HG03457 (cell line): Measurements from ENCODE around the gene PIGU.
"Not testable (repeated sequence)": the region's sequence is repeated elsewhere in the genome, so short reads cannot be mapped to it uniquely, and the experiment has no call there.

Experiments used
- ATAC-seq: cut with Tn5 transposase; IDR thresholded peaks from one replicate; pipeline ENCODE4 v1.9.1; 2021; ENCODE audit warnings: moderate number of reproducible peaks; ENCODE audit not compliant: unreplicated experiment

The PIGU gene

DNA sequence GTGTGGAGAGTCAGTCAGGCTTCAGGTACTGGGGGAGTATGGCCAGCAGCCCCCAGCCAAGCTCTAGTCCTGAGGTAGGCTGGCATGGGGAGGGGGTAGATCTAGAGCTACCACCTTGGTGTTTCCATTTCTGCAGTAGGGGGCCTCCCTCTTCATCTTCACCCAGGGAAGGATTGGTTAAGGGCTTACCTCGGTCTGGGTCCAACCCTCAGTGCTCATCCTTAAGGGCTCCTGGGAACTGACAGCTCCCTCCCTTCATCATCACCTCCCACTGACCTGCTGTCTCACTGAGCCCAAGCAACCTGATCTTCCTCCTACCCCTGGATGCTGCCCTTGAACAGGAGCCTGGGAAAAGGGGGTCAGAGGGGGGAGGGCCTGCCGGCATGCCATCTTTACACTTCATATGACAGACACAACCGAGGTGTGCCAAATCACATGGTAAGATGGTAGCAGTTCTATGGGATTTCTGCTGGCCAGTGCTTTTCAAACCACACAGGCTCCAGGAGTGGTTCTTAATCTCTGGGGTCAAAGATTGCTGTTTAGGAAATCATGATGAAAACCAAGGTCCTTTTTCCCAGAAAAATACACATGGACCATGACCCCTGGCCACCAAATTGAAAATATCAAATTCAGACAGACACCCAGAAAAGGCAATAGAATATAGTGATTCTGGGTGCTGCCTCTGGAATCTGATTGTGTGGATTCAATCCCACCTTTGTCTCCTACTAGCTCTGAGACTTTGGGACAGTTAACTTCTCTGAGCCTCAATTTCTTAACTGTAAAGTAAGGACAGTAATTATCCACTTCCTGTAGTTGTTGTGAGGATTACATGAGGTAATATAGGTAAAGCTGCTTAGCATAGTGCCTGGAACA, 30.3 kb upstream of the PIGU start:
- no peak for ATAC-seq

DNA sequence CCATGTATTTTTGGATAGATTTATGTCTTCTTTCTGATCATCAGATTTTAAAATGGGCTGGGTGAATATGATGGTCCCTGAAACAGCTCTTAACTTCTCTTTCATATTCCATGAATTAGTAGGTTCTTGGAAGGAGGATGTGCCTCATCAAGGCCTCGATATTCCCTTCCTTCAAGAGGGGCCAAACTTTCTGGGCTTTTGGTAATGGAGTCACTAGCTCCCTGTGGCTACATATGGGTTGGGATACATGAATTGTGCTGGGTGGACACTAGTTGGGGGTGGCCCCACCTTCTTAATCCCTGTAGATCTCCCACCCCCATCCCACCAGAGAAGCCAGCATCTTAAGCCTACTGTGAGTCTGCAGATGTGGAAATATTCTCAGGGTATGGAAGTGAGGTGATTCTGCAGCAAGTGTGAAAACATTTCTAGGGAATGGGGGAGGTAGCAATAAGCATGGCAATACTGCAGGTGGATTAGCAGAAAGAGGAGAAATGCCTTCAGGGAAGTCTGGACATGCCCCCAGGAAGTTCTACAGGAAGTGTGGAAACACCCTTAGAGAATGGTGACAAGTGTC, 29.5 kb upstream of the PIGU start:
- ATAC-seq = no peak

DNA sequence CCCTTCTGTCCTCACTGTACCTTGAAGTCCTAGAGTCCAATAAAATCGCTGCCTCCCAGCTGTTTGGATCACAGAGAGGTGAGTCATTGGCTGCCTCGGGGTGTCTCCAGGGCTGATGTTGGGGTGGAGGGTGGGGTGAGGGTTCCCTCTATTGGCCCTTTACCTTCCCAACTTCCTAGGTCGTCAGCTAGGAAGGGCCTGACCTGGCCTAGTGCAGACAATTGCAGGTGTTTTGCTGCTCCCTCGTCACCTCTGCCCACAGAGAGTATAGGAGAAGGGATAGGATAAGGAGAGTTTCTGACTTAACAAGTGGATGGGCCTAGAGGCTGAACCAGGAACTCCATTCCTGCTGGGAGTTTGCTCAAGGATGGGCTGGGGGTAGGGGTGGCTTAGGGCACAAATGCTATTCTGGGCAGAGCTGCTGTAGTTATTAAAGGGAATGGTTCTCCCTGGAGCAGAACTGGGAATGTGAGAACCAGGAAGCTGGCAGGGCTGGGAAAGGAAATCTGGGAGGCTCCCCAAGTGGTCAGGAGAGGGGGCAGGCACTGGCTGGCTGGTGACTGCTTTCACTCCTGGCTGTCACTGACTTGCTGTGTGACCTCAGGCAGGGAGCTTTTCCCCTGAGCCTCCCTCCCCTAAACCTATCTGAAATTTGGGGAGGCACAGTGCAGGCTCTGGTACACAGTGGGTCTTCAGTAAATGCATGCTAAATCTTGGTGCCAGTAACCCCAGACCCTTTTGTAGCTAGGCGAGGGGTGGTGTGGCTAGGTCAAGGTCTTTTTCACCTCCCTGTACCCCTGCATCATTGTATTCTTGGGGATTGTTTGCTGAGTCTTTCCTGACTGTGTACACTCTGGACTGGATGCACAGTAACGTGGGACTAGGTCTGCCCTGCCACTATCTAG, 28.8 kb upstream of the PIGU start:
- no peak for ATAC-seq

DNA sequence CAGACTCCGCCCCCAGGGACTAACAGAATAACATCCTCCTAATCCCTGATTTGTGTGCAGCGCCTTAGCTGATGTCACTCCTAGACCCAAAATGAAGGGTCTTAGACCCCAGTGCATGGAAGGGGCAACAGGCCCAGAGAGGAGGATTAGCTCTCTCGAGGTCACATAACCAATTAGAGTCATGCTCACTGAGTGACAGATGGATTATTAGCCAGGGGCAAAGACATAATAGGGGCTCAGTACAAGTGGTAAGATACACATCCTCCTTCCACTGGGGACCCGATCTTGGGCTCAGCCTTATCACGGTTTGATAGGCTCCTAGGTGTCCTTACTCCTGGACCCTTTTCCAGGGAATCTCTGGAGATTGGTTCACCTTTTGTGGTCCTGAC, 28.1 kb upstream of the PIGU start:
- no peak for ATAC-seq

DNA sequence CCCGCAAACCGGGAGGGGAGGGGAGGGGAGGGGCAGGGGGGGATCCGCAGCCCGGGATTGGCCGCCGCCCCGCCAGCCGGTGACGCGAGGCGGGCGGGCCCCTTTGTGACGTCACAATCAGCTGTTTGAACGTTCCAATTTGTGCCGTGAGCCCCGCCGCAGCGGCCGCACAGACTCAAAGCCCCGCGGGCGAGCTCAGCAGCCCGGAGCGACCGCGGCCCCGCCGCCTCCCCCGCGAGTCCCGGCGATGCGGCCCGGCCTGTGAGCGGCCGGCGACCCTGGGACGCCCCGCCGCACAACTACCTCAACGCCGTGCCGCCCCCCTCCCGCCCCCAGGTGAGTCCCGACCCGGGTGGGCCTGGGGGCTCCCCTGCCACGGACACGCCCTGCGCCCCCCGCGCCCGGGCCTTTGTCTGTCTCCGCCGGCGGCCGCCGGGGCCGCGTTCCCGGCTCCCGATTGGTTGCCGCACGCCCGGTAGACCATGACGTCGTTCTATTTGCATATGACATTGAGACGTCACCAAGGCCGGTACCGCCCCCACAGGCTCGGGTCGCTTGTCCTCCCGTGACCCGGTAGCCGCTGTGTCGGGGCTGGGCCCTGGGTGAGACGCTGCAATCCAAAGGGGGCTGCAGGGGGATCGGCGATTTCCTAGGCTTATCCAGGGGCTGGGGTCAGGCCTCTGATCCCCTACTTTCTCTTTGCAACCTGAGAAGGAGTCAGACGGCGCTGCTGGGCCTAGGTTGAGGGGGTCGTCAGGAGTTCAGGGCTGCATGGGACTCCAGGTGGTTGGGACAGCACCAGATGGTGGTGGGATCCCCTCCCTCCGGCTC, 27.5 kb upstream of the PIGU start, which contains the start of gene TP53INP2:
TSS of gene TP53INP2 (plus strand) at position 168 of the 831 bp plus-strand sequence. CDS start 4,396 bp downstream, outside the sequence.
- no peak for ATAC-seq

DNA sequence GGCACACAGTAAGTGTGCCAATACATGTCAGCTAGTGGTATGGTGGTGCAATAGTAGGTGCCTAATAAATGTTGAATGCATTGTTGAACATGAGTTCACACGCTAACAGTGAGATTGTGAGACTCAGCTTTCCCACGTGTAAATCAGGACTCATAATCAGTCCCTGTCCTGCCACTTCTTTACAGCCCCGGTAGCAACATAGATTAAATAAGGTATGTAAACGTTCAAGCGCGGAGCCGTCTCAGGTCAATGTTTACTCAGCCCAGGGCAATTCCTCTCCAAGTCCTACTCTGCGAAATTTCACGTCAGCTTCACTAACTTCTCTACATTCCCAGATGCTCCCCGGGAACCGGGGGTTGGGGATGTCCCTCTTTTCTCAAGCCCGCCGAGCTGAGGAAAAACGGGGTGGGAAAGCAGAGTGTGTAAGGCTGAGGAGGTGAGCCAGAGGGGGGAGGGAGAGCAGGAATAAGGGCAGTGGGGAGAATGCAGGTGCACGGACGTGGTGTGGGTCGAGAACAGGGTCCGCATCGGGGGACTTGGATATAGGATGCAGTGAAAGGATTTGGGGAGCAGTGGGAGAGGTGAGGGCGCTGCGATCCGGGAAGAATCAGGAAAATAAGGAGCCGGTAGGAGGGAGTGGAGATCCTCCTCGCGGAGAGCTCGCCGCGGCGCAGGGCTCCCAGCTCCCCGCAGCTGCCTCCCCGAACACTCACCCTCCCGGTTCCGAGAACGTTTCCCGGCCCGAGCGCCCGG, 26.7 kb upstream of the PIGU start:
- no peak for ATAC-seq

DNA sequence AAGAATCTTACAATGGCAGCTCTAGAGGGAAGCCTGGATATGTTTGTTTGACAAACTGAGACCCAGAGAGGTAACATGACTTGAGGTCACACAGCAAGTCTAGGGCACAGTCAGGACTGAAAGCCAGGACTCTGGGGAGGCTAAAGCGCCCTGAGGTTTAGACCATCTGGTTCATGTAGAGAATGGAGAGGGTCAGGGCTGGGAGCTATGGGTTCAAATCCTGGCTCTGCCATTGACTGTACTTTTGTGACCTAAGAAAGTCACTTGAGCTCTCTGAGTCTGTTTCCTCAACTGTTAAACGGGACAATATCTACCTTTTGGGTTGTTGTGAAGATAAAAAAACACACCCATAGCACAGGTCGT, 26.1 kb upstream of the PIGU start:
- no peak for ATAC-seq

DNA sequence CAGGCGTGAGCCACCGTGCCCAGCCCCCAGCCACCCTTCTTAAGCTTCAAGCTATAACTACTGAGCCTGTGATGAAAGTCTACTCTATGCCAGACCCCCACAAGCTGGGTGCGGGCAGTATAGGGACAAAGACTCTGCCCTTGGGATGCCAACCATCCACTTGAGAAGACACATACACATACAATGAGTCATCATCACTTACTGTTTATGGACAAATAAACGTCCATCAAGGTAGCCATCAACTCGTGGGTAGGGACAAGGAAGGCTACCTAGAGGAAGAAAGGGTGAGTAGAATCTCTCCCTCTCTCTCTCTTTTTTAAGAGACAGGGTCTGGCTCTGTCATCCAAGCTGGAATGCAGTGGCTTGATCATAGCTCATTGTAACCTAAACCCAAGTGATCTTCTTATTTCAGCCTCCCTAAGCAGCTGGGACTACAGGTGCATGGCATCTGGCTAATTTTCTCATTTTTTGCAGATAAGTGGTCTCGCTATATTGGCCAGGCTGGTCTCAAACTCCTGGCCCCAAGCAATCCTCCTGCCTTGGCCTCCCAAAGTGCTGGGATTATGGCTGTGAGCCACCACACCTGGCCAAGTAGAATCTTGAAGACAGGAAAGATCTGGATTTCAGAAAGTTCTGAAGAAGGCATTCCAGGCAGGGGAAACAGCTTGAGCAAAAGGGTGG, 24.7 kb upstream of the PIGU start:
- no peak for ATAC-seq

DNA sequence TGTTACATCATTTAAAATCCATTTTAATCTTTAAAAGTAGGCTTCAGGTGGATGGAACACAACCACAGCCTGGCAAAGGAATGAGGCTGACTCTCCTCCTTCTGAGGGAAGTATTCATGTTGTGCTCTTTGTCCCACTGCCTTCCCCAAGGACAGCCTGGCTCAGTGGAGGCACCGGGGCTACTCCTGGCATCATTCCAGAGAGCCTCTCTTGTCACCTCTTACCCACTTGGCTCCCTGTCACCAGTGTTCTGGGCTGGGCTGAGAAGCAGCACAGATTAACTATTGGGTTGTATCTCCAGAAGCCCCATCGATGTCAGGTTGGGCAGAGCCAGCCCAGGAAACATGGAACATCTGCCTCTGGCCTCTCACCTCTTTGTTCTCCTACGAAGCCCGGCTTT, 16.5 kb upstream of the PIGU start:
- ATAC-seq = no peak

DNA sequence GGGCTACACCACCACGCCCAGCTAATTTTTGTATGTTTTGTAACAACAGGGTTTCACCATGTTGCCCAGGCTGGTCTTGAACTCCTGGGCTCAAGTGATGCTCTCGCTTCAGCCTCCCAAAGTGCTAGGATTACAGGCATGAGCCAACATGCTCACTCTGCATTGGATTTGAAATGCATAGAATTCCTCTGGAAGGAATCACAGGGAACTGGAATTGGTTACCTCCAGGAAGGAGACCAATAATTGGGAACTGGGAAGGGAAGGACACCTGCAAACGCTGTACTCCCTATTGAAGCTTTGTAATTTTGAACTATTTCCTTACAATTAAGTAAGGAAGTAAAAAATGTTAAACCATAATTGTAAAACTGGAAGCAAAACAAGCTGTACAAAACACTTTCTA, 14.9 kb upstream of the PIGU start:
- no peak for ATAC-seq

DNA sequence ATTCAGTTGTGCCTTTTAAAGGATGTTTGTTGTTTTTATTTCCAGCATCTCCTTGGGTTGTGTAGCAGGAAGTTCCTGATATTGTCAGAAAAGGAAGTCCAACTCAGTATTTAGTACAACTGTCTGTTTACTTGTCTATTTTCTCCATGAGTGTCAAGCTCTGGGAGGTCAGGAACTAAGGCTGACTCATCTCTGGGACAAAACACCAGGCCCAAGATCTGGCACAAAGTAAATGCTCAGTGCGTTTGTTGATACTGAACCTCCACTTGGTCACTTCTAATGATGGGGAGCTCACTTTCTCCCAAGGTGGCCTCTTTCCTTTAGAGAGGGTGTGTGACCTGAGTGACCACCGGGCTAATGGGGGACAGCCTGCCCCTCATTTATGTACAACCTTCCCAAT, 12.6 kb upstream of the PIGU start:
- no peak for ATAC-seq

DNA sequence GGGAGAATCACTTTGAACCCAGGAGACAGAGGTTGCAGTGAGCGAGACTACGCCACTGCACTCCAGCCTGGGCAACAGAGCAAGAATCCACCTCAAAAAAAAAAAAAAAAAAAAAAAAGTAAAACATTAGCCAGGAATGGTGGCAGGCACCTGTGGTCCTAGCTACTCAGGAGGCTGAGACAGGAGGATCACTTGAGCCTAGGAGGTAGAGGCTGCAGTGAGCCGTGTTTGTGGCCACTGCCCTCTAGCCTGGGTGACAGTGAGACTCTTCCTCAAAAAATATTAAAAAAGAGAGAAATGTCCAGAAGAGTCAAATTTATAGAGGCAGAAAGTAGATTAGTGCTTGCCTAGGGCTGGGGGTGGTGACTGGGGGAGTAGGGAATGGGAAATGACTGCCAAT, 6.8 kb upstream of the PIGU start:
- ATAC-seq = no peak

DNA sequence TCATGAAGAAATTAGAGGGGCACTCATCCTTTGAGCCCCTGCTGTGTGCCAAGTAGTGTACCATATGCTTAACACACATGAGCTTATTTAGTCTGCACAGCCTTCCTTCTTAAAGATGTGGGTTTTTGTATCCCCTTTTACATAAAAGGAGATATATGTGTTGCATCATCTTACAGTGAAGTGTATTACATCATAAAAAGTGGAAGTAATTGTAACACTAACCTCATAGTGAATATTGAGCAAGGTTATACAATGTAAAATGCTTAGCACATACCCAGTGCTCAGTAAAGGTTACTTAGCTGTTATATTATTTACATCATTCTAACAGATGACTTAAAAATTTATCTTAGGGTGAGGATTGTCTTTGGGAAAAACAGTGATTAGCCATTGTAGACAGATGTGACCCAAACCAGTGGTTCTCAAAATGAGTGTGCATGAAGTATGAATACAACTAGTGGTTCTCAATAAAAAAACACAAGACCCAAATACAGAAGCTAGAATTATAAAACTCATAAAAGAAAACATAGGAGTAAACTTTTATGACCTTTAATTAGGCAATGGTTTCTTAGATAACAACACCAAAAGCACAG, 3.8 kb upstream of the PIGU start:
- no peak for ATAC-seq

DNA sequence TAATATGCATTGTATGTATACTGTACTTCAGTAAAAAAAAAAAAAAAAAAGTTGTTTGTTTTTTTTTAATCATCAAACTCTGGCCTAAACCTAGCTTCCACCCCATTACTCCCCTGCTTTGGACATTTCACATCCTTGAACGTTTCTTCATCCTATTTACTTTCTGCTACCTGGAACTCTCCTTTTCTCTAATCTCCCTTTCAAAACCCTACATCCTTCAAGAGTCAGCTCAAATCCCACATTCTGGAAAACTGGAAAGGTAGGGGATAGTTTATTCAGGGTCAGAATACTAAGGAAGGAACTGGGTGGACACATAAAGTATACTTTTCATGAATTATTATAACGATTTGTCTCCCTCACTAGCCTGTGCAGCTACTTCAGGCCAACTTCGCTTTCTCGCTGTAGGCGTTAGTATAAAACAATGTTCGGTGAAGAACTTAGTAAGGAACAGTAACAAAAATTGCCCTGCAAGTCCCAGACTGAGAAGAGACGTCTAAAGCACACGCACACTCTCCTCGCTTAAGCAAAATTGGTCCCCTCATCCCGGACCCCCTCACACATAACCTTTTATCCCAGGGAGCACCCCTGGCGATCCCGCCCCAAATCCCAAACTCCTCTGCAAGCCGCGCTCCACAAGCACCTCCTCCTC, 775 bp downstream of the PIGU start:
- ATAC-seq = no peak

DNA sequence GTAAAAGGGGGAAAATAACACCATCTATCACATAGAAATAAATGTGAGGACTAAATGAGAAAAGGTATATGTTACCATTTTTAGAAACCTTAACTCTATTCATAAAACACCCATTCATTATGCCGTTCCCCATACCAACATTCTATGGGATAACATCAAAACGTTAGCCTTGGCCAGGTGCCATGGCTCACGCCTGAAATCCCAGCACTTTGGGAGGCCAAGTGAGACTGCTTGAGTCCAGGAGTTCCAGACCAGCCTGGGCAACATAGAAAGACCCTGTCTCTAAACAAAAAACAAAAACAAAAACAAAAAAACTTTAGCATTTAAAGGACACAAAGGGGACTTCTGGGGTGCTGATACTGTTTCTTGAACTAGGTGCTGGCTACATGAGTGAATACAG, 1.3 kb downstream of the PIGU start:
- ATAC-seq = no peak

DNA sequence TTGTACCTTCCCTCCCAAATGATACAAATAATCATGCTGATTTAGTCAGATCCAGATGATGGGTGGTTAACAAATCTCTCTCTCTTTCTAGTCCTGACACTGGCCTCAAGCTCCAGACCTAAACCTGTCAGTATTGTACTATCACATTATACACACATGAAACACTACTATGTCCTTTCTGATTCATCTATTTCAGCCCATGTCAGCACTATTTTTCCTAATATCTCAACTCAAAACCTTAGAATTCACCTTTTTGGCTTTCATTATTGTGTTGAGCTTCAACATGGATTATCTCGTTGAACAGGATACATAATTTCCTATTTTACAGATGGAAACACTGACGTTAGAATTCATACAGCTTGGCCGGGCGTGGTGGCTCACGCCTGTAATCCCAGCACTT, 3.5 kb downstream of the PIGU start:
- no peak for ATAC-seq

DNA sequence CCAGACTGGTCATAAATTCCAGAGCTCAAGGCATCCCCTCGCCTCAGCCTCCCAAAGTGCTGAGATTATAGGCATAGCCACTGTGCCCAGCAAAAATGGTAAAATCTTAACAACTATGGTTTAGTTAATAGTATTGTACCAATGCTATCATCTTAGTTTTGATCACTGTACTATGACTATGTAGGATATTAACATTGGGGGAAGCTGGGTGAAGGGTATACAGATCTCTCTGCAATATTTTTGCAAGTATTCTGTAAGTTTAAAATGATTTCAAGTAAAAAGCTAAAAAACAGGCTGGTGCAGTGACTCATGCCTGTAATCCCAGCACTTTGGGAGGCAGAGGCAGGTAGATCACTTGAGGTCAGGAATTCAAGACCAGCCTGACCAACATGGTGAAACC, 7.8 kb downstream of the PIGU start:
- no peak for ATAC-seq

DNA sequence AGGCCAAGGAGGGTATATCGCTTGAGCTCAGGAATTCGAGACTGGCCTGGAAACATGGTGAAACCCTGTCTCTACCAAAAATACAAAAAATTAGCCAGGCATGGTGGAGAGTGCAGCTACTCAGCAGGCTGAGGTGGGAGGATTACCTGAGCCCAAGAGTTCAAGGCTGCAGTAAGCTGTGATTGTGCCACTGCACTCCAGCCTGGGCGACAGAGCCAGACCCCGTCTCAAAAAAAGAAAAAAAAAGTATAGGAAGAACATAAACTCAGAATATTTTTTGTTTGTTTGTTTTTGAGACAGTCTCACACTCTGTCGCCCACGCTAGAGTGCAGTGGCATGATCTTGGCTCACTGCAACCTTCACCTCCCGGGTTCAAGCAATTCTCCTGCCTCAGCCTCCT, 12.1 kb downstream of the PIGU start:
- not testable (repeated sequence) for ATAC-seq
